Measurements from ENCODE around the gene CD300LB.

Gene CD300LB

DNA sequence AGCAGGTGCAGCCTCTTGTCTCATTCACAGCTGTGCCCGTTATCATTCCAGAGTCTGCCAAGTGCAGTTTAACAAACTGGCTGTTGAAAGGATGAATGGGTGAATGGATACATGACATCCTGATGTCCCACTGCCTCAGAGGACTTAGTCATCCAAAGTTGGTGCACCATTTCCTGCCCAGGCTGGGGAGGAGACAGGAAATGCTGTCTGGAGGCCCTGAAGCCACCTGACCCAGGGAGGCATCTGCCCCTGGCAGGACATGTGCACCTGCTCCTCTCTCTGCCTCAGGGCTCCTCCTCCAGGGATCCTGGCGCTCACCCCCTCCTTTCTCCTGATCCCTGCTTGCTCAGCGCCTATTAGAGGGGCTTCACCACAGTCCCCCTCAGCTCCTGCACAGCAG, 16.5 kb upstream of the CD300LB start:
- no peak for DNase-seq

DNA sequence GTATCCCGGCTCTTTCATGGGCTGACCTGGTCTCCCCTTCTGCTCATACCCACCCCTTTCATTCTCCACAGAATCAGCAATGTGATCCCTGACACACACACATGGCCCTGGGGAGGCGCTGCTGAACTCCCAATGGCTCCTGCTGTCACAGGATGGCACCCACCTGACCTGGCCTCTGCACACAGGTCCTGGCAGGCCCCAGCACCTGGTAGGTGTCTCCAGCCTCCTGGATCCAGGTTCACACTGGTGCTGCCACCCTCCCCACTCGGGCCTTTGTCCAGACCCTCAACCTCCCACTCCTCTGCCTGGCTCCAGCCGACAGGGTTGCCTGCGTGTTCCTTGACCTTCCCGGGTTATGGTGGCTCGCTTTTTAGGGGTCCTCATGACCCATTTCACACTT, 16.0 kb upstream of the CD300LB start:
- no peak for DNase-seq

DNA sequence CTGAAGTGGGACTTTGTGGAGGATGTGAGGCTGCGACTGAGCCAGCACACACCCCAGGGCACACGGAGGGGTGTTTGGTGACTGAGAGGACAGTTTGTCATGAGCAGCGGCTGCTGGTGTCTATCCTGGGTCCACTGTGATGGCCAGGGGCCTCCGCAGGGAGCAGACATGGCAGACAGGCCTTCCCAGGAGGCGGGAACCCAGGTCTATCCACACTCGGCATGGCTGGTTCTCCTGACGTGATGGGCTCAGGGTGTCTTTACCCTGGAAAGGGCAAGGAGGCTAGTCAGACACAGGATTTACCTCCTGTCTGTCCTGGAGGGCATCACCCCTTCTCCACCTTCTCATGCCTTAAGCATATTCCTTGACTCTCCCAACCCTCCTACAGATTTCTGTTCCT, 15.3 kb upstream of the CD300LB start:
- no peak for DNase-seq

DNA sequence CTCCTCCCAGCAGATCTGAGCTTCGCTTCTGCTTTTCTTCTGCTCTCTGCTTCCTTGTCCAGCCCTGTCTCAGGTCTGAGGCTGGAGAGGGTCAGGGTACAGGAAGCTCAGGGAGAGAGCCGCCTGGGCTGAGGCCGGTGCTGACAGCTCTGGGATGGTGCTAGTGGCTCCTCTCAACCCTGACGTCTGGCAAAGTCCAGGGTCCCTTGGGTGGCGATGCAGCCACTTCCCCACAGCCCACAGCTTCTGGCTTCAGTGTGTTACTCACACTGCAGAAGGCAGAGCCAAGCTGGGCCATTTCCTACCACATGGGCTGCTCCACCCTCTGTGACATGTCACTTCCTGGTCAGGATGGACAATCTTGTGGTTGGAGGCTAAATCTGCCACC, 14.6 kb upstream of the CD300LB start, which contains the start of gene CD300C:
TSS of gene CD300C (minus strand) at position 273 of the 388 bp plus-strand sequence. CDS start 333 bp downstream, outside the sequence.
- DNase-seq: no peak

DNA sequence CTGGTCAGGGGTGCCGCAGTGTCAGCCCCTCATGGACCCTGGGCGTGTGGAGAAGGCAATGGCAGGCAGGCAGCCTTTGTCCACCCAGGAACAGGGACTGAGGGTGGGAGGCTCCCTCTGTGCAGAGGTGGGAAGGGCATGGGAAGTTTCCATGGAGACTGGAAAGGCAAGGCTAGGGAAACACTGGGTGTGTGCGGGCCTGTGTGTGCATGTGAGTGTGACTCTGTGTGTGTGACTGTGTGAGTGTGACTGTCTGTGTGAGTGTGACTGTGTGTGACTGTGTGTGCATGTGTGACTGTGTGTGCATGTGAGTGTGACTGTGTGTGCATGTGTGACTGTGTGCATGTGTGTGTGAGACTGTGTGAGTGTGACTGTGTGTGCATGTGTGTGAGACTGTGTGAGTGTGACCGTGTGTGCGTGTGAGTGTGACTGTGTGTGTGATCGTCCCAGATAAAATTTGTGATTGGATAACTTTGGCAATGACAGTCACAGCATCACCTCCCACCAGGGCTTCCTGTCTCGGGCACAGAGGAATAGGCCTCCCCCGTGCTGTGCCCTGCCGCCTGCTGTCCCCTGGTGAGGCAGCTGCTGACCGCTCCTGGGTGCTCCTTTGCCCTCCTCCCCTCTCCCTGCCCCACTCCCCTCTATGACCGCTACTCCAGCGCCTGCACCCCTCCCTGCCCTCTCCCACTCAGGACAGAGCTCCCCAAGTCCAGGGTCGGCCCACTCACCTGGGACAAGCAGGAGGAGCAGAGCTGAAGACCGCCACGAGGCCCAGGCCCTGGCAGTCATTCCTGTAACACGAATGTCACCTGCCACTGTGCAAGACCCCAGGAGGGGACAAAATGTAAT, 13.9 kb upstream of the CD300LB start:
- no peak for DNase-seq

DNA sequence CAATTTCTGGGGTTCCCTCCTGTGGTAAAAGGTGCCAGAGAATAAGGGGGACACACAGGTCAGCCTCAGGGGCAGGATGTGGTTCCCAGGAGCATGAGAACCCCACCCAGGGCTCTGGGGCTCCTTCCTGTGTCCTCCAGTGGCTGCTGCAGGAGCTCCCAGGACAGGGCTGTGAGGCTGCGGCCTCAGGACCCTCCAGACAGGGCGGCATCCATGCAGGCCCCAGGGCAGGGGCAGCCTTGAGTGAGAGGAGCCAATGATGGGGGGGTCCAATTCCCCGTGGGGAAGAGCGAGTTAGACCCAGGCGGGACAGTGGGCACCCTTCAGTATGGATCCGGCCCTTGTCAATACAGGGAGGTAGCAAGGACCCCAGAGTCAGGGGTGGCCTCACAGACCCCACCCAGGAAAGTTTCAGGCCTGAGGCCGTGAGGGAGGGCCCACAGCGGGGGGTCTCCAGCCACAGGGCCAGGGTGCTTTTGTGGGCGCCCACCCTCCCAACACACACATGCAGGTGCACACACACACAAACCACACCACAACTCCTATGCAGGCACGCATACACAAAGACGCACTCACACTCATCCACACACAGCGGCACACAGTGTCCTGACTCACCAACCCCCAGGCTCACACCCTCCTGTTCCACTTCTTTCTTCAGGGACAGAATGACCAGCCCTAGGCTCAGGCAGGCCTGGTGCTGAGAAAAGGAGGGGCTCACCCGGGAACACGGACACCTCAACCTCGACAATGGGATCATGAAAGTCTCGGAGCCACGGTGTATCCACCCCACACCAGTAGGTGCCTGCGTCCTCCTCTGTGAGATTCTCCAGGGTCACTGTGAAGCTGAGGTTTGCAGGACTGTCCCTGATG, 12.9 kb upstream of the CD300LB start:
- no peak for DNase-seq

DNA sequence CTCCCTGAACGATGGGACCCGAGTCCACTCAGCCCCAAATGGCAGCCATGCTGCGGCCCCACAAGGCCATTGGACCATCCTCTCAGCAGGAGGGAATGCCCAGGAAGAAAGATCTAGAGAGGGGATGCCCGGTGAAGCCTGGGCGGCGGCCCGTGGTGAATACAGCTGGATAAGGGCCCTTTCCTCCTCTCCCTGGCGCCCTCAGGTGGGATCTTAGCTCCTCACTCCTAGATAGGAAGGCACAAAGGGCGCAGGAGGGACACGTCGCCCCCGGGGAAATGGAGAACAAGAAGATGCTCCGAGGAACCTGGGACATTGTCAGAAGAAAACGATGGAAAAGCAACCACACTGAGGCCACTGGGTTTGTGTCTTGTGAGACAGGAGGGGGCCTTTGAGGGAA, 12.1 kb upstream of the CD300LB start:
- DNase-seq: no peak

DNA sequence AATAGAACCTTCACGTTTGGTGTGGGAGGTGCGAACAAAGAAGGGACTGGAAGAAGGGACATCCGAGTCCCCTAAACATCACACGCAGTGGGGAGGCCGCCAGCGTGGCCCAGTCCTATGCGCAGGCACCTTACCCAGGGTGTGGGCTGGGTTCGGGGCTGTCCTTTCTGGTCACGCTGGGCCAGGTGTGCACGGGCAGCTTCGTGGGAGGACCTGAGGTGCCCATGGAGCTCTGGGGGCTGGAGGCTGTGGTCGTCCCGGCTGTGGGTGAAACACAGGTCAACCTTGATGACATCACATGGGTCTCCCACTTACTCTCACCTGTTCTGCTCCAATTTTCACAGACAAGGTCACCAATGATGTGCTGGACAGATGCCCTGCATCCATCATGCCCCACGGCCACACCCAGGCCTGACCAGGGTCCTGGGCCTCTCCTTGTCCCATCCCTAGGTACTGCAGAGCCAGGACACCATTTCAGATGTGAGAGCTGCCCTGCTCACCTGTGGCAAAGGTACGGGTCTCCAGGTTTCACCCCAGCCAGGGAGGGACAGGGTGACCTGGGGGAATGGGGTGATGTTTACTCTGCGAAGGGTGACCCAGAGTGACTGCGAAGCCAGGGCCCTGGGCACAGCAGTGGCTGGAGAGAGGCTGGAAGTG, 11.6 kb upstream of the CD300LB start:
- no peak for DNase-seq

DNA sequence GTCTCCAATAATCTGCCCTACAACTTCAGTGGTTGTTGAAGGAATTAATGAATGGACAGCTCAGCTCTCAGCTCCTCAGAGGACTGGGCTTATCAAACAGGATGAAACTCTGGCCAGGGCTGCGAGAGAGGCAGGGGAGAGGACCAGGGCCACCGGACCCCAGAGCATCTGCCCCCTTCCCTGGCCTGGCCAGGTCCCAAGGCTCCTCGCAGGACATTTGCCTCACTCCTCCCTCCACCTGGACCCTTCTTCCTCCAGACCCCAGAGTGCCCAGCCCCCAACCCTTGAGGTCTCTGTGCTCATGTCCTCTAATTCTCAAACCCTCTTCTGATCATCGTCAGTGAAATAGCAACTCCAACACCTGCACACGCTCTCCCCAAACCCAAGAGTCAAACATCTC, 10.9 kb upstream of the CD300LB start:
- no peak for DNase-seq

DNA sequence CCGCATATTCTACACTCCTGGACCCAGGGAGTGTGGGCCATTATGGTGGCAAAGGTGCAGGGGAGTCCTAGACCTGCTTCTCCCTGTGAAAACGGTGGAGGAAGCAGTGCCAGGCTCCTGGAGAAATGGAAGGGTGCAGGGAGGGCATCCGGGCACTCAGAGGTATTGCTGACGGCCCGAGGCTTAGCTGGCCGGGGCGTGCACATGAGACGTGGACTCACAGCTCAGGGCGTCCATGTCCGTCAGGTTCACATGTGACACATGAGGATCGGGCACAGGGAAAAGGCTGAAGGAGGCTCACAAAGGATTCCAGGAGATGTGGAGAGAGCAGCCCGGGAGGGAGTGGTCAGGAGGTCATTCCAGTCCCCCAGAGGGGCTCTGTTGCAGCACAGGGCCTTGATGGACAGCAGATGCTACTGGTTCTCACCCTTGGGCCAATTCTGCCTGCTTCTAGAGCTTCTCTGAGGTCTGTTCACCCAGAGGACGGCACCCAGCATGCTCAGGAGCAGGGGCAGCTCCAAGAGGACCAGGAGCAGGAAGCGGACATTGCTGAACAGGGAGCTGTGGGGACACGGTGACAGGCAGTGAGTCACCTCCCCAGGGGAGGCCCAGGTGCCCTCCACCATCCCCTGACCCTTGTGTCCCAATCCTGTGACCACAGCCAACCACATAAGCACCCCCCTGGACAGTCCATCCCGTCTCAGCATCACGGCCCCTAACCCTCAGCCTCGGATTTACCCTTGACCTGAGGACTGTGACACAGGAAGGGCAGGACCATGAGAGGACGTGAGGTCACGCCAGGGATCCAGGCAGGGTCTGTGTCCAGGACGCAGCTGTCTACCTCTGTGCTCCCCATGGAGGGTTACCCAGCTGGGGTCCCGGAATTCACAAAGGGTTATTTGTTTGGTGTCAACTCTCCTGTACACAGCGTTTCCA, 10.2 kb upstream of the CD300LB start:
- DNase-seq: no peak

DNA sequence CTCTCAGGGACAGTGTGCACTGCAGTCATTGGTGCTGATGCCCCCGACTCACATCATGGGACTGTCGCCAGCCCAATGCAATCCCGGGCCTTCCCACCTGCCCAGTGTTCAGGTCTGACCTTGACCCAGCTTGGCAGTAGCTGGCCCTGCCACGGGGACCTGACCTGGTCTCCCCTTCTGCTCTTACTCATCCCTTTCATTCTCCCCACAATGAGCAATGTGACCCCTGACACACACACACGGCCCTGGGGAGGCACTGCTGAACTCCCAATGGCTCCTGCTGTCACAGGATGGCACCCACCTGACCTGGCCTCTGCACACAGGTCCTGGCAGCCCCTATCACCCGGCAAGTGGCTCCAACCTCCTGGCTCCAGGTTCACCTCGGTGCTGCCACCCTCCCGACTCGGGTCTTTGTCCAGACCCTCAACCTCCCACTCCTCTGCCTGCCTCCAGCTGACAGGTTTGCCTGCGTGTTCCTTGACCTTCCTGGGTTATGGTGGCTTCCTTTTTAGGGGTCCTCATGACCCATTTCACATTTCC, 8.1 kb upstream of the CD300LB start:
- no peak for DNase-seq

DNA sequence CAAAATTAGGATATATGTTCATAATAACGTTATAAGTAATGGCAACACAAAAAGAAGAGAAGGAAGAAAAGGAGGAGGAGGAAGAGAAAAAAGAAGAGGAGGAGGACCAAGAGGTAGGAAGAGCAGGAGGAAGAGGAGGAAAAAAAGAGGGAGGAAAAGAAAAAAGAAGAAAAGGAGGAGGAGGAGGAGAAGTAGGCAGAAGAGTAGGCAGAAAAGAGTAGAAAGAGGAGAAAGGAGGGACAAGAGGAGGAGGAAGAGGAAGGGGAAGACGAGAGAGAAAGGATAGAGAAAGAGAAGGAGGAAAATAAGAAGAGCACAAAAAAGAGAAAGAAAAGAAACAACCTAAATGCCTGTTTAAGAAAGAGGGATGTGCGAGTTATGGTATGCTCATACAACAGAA, 5.6 kb upstream of the CD300LB start:
- no peak for DNase-seq

DNA sequence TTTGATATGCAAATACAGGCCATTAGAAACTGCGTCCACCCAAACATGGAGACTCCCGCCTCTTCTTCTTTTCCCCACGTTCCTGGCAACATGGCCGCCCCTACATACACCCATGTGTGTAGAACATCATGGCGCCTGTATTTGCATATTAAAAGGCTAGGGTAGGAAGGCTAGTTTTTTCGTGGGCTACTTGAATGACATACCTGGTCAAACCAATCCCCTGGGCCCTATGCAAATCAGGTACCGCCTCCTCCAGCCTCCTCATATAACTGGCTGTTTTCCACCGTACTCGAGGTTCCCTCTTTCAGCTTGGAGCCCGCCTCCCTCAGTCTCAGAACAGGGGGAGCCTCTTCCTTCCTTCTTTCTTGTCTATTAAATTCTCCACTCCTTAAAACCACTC, 840 bp upstream of the CD300LB start:
- peak; percentile 27 for DNase-seq

DNA sequence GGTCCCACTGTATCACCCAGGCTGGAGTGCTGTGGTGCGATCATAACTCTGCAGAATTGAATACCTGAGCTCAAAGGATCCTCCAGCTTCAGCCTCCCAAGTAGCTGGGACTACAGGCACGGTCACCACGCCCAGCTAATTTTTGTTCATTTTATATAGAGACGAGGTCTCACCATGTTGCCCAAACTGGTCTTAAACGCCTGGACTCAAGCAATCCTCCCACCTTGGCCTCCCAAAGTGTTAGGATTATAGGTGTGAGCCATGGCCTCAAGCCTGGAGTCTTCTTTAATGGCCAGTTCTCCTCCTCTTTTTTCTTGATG, 484 bp downstream of the CD300LB start:
- no peak for DNase-seq

DNA sequence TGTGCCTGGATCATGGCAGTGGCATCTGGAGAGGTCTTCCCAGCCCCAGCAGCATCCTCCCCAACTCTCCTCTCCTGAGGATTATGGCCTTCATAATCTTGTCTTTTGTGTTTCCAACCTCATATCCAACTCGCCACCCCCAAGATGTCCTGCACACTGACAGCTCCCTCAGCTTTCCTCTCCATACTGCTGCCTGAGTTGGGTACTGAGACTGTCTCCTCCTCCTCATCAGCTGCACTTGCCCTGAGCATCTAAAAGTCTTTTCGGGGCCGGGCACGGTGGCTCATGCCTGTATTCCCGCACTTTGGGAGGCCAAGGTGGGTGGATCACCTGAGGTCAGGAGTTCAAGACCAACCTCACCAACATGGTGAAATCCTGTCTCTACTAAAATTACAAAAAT, 2.0 kb downstream of the CD300LB start:
- no peak for DNase-seq

DNA sequence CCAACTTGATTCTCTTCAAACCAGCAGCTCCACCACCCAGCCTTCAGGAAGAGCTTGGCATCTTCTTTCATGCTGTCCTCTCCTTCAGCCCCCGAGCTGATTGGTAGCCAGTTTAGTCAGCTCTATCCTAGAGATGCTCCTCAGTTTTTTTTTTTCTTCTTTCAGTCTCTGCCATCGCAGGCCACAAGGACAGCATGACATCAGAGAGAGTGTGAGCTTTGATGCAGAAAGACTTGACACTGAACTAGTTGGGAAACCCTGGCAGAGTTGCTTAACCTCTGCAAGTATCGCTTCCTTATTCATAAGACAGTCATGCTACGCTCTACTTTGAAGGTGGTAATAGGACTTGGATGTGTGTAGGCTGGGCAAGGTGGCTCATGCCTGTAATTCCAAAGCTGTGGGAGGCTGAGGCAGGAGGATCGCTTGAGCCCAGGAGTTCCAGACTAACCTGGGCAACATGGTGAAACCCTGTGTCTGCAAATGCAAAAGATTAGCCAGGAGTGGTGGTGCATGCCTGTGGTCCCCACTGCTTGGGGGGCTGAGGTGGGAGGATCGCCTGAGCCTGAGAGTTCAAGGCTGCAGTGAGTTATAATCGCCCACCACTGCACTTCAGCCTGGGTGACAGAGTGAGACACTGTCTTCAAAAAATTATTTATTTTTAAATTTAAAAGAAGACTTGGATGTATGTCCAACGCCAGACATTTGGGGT, 2.6 kb downstream of the CD300LB start:
- no peak for DNase-seq

DNA sequence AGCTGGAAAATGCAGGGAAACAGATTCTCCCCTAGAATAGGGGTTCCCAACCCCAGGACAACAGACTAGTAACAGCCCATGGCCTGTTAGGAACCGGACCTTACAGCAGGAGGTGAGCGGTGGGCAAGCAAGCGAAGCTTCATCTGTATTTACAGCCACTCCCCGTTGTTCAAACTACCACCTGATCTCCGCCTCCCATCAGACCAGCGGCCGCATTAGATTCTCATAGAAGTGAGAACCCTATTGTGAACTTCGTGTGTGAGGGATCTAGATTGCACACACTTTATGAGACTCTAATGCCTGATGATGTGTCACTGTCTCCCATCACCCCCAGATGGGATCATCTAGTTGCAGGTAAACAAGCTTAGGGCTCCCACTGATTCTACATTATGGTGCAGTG, 3.5 kb downstream of the CD300LB start:
- DNase-seq: no peak

DNA sequence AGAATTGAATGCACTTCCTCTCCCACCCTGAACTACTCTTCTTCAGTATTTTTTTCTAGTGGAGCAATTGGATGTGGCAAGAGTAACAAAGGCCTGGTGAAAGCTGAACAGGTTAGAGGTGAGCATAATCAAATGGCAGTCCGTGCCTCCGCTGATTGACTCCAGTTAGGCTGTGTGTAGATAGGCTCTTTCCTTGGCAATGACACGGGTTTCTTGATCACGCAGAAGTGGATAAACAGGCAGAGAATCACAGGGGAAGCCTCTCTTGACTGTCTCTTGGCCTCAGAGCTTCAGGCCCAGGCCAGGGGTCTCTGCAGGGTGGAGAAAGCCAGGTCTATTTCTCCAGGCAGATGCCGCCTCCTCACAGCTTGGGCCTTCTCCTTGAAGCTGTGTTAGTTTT, 4.2 kb downstream of the CD300LB start:
- no peak for DNase-seq

DNA sequence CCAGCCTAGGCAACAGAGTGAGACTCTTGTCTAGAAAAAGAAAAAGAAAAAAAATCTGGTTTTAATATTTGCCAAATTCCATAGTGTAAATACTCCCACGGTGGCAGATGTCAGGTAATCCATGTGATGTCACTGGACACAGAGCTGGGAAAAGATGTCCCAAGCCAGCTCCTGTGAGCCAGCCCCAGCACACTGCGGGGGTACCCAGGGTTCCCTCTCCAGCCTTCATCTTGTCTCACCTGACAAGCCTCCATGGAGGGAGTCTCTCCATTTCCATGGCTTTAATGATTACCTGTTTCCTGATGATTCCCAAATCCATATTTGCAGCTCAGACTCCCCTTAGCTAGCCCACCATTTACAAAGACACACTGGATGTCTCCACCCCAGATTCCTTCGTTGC, 4.6 kb downstream of the CD300LB start:
- DNase-seq: no peak

DNA sequence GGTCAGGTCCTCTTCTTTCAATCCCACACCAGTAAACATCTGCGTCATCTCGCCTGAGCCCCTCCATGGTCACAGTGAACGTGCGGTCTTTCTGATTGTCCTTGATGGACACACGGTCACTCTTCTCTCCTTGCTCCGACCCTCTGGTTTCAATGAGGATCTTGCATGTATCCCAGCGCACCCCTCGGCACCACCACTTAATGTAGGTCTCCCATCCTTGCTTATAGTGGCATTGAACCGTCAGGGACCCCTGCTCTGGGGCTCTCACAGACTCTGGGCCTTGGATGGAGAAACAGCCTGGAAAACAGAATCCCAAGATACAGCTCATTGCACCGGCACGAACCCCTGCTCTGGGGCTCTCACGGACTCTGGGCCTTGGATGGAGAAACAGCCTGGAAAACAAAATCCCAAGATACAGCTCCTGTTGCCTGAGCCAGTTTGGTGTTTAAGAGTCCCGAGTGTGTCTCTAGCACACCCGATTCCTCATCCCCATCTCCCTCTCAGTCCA, 5.4 kb downstream of the CD300LB start:
- DNase-seq: no peak

DNA sequence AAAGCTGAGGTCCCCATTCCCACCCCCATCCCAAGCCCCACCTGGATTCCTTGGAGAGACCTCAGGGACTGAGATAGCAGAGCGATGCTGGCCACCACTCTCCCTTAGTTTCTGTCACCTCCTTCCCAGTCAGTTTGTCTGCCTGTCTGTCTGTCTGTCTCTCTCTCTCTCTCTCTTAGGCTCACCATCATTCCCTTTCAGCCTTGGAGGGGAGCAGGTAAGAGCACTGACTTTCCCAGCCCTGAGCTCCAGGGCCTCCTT, 5.9 kb downstream of the CD300LB start:
- DNase-seq: no peak

Data from NCI-H82 (cell line).